Measurements from ENCODE around the gene PLK3. TPM values are rescaled to one million over a fixed set of nuclear protein-coding genes. Genes with fewer than 3 reads are reported as not detected.

PLK3 gene
- total and polyA plus RNA-seq, 9 of the 15 experiments (the other 6 are each of a cell fraction or from before 2014, with no cell fraction given), result 0.52 to 22.7 (median 11.0) TPM

- TF ChIP-seq REST (IDR thresholded peaks at IDR 0.05; ENCODE audit: borderline replicate concordance), result no peak
- TF ChIP-seq REST (CRISPR knock-in tag; IDR thresholded peaks at IDR 0.05; ENCODE audit: low read depth), result peak; percentile 18; the same call in 1 of the 2 replicates
- no peak for TF ChIP-seq HNRNPL (IDR thresholded peaks at IDR 0.05; ENCODE audit: low read depth, low read length)
- peak; percentile 26 for TF ChIP-seq TBP (optimal IDR thresholded peaks at IDR 0.05; ENCODE audit: low read depth, low read length)
- TF ChIP-seq POLR2A (conservative IDR thresholded peaks at IDR 0.05), result peak; percentile 58; the same call in 1 of the 2 replicates
- peak; percentile 64; the same call in 1 of the 2 replicates for TF ChIP-seq RB1 (IDR thresholded peaks at IDR 0.05; ENCODE audit: low read depth)
- no peak for TF ChIP-seq KLF10 (CRISPR knock-in tag; IDR thresholded peaks at IDR 0.05)
- TF ChIP-seq SETDB1 (IDR thresholded peaks at IDR 0.05; ENCODE audit: low read length), result no peak
- no peak for TF ChIP-seq ZBED1 (IDR thresholded peaks at IDR 0.05)
- 0 out of 2 replicates have a peak, but pooled peaks have one; percentile 44 for TF ChIP-seq GATAD2A (IDR thresholded peaks at IDR 0.05)
- TF ChIP-seq PKNOX1 (IDR thresholded peaks at IDR 0.05), result peak; percentile 84
- TF ChIP-seq NR2C1 (IDR thresholded peaks at IDR 0.05), result no peak
- no peak for TF ChIP-seq NR2C1 (tag; IDR thresholded peaks at IDR 0.05)
- peak; percentile 60 for TF ChIP-seq NFYB (IDR thresholded peaks at IDR 0.05; ENCODE audit: extremely low read depth, insufficient read length)
- TF ChIP-seq RBBP5 (IDR thresholded peaks at IDR 0.05; ENCODE audit: borderline replicate concordance, insufficient read depth, low read length, poor library complexity, severe bottlenecking), result peak; percentile 72
- peak; percentile 68 for TF ChIP-seq PCBP1 (IDR thresholded peaks at IDR 0.05; ENCODE audit: low read depth, low read length, poor library complexity, severe bottlenecking)
- TF ChIP-seq ERF (CRISPR knock-in tag; IDR thresholded peaks at IDR 0.05), result 0 out of 2 replicates have a peak, but pooled peaks have one; percentile 21
- TF ChIP-seq LCOR (CRISPR knock-in tag; IDR thresholded peaks at IDR 0.05), result 0 out of 2 replicates have a peak, but pooled peaks have one; percentile 54
Observed at GRCh38 chr1:44842862-44843655, 42.9 kb downstream of the PLK3 start, which contains the start of gene PTCH2 (continued).
